Measurements from ENCODE around the gene TRIM34.

GRCh38 chr11:5665746-5666401 lies 41.1 kb downstream of the TRIM34 start:
- TF ChIP-seq CTCF (IDR thresholded peaks at IDR 0.05; ENCODE audit: poor library complexity, severe bottlenecking) (no peak), POLR2AphosphoS5 (IDR thresholded peaks at IDR 0.05) (no peak), EZH2 (IDR thresholded peaks at IDR 0.05; ENCODE audit: borderline replicate concordance, insufficient read depth, low read length, poor library complexity, severe bottlenecking) (no peak), RAD21 (conservative IDR thresholded peaks at IDR 0.05) (no peak)

Measured in neural cell (in vitro differentiated cells).